Measurements from ENCODE around the gene WNT3A.

- no peak for TF ChIP-seq POLR2AphosphoS5 (IDR thresholded peaks at IDR 0.05)
- TF ChIP-seq CTCF (IDR thresholded peaks at IDR 0.05 in 8 of 11, conservative IDR thresholded peaks at IDR 0.05 in 3 of 11): no peak
Measured at GRCh38 chr1:228013935-228014930, 7.4 kb downstream of the WNT3A start.

All from spleen (tissue), 7 donors.